ENCODE measurements around the gene SORCS1.

The SORCS1 gene

DNA sequence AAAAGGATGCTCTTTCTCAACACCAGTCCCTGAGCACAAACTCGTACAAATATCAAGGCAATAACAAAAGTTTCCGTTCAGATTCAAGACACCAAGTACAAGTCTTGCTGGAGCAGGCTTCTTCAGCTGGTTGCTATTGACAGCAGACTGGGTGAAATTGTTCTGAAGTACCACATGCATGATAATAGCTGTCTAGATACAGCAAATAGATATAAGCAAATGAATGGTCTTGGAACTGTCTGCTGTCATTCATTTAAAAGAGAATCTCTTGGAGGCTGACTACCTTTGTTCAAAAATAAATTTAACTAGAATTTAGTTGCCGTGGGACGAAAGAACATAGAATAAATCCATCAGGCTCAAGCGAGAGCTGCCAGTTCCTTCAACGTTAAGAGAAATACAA is 35.5 kb downstream of the SORCS1 start:
- no peaks in the 10 kb centered on the region for H3K9me3 Mint-ChIP-seq
- DNase-seq: no peak
- peaks cover 2% of the 10 kb centered on the region for H3K27me3 Mint-ChIP-seq (ENCODE audit: low read depth, poor library complexity)
- H3K4me1 Mint-ChIP-seq: peaks cover 6% of the 10 kb centered on the region
- TF ChIP-seq, protein P1, sequence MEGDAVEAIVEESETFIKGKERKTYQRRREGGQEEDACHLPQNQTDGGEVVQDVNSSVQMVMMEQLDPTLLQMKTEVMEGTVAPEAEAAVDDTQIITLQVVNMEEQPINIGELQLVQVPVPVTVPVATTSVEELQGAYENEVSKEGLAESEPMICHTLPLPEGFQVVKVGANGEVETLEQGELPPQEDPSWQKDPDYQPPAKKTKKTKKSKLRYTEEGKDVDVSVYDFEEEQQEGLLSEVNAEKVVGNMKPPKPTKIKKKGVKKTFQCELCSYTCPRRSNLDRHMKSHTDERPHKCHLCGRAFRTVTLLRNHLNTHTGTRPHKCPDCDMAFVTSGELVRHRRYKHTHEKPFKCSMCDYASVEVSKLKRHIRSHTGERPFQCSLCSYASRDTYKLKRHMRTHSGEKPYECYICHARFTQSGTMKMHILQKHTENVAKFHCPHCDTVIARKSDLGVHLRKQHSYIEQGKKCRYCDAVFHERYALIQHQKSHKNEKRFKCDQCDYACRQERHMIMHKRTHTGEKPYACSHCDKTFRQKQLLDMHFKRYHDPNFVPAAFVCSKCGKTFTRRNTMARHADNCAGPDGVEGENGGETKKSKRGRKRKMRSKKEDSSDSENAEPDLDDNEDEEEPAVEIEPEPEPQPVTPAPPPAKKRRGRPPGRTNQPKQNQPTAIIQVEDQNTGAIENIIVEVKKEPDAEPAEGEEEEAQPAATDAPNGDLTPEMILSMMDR (IDR thresholded peaks at IDR 0.05): no peak
- no peak overlapping the region for H3K27ac Mint-ChIP-seq
- H3K36me3 Mint-ChIP-seq (ENCODE audit: low read depth): no peaks in the 10 kb centered on the region
- no peak overlapping the region for H3K4me3 Mint-ChIP-seq

DNA sequence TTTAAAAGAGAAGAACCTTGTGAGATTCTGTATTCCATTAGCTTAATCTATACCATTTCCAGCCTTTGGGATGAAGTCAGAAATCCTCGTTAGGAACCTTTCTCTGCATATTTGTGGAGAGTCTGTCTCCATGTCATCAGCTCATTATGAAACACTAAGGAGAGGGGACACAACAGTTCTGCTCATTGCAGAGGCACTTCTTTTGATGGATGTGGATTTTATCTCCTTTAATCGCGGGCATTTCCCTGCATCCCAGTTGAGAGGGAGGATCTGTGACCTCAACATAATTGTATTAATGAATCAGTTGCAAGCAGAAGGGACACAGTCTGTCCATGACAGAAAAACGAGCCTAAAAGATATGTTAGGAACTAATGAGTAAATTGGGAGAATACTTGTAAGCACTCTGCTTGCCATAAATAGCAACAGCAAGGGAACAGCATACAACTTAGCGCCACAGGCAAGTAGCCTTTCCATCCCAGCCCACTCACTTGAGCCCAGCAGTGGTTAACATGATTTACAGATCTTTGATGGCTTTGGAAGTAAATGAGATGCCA is 37.9 kb downstream of the SORCS1 start:
- Mint-ChIP-seq H3K4me3 (no peak overlapping the region), H3K4me1 (peaks cover 6% of the 10 kb centered on the region), H3K36me3 (ENCODE audit: low read depth) (no peaks in the 10 kb centered on the region), H3K27me3 (ENCODE audit: low read depth, poor library complexity) (no peaks in the 10 kb centered on the region), H3K27ac (no peak overlapping the region), H3K9me3 (no peaks in the 10 kb centered on the region)
- DNase-seq: no peak
- TF ChIP-seq, protein P1 (IDR thresholded peaks at IDR 0.05): no peak

DNA sequence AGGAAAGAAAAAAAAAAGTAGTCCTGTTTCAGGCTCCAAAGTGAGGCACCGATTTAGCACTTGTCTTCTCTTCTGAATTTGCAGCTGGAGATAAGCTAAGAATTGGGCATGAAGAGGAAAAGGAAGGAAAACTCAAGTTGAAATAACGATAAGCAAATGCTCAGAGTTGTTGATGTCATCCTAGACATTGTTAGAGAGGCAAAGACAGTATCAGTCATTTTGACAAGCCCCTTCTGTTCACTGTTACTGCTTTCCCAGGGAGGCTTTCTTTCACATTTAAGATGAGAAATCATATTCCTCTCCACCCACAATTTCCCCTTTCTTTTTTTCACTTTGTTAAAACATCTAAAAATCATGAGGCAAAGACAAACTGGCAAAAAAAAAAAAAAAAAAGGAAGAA is 41.8 kb downstream of the SORCS1 start:
- Mint-ChIP-seq H3K36me3 (ENCODE audit: low read depth) (no peaks in the 10 kb centered on the region), H3K27ac (no peak overlapping the region), H3K9me3 (no peaks in the 10 kb centered on the region), H3K4me1 (peaks cover 6% of the 10 kb centered on the region), H3K4me3 (no peak overlapping the region), H3K27me3 (ENCODE audit: low read depth, poor library complexity) (no peaks in the 10 kb centered on the region)
- TF ChIP-seq, protein P1 (IDR thresholded peaks at IDR 0.05): no peak
- no peak for DNase-seq

DNA sequence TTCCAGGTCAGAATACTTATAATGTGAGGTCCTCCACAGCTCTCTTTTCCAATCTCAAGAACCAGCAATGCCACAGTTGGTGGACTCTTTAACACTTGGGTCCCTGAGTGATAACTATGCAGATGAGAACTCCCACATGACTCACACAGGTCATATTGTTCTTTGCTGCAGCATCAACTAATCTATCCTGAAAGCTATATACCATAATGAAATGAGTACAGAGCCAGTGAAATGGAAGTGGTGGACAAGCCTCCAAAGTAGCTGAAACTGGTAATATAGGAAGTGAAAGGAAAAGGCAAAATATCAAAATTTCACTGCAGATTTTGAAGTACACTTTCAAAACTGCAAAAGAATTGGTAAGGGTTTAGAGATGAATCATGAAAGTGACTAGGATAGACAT is 45.6 kb downstream of the SORCS1 start:
- TF ChIP-seq, protein P1 (IDR thresholded peaks at IDR 0.05): no peak
- Mint-ChIP-seq H3K9me3 (peaks cover 22% of the 10 kb centered on the region), H3K4me1 (no peaks in the 10 kb centered on the region), H3K27me3 (ENCODE audit: low read depth, poor library complexity) (peaks cover 2% of the 10 kb centered on the region), H3K27ac (no peak overlapping the region), H3K36me3 (ENCODE audit: low read depth) (no peaks in the 10 kb centered on the region), H3K4me3 (no peak overlapping the region)
- no peak for DNase-seq

DNA sequence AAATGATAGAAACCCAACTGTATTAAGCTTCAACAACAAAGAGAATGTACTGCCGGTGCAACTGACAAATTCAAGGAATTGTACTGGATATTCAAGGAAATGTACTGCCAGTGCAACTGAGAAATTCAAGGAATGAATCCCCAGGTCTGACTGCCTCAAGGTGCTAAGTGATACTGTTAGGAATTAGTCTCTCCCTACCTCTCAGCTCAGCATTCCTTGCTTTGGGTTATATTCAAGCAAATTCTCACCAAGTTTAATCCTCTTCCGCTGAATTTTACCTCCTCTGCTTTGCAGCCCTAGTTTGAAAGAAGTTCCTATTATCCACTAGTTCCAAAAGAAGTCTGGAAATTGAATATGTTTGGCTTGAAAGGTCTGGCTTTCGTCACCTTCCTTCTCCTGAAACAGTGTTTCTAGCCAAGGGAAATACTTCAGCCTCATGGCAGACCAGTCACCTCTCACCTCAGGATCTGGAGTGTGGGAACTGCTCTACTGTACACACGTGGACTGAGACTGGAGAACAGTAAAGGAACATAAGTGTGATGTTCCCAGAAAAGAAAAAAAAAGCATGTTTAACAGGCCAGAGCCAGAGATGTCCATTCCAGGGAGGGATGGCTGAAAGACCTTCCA is 60.4 kb downstream of the SORCS1 start:
- H3K4me1 Mint-ChIP-seq: no peaks in the 10 kb centered on the region
- H3K27me3 Mint-ChIP-seq (ENCODE audit: low read depth, poor library complexity): peaks cover 3% of the 10 kb centered on the region
- H3K4me3 Mint-ChIP-seq: no peak overlapping the region
- DNase-seq: no peak
- peaks cover 7% of the 10 kb centered on the region for H3K9me3 Mint-ChIP-seq
- no peak overlapping the region for H3K27ac Mint-ChIP-seq
- no peaks in the 10 kb centered on the region for H3K36me3 Mint-ChIP-seq (ENCODE audit: low read depth)
- TF ChIP-seq, protein P1 (IDR thresholded peaks at IDR 0.05): no peak
